ENCODE data around the gene LRRC47. TPM values are rescaled to one million over a fixed set of nuclear protein-coding genes. Genes with fewer than 3 reads are reported as not detected.
A peak's percentile ranks its signal among the peaks of the same experiment; 100 is the strongest.

The LRRC47 gene
- total and polyA plus RNA-seq, 2 of the 13 experiments (the other 11 are each of a cell fraction or from before 2014, with no cell fraction given): 18.3 to 52.5 TPM

- TF ChIP-seq SNAPC4 (CRISPR knock-in tag; IDR thresholded peaks at IDR 0.05): no peak
- TF ChIP-seq, protein P1, sequence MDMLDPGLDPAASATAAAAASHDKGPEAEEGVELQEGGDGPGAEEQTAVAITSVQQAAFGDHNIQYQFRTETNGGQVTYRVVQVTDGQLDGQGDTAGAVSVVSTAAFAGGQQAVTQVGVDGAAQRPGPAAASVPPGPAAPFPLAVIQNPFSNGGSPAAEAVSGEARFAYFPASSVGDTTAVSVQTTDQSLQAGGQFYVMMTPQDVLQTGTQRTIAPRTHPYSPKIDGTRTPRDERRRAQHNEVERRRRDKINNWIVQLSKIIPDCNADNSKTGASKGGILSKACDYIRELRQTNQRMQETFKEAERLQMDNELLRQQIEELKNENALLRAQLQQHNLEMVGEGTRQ (IDR thresholded peaks at IDR 0.05; ENCODE audit: low read depth, low read length): no peak
- TF ChIP-seq, protein P1 (CRISPR knock-in tag; IDR thresholded peaks at IDR 0.05; ENCODE audit: borderline replicate concordance): no peak
- no peak for TF ChIP-seq ZSCAN20 (CRISPR knock-in tag; IDR thresholded peaks at IDR 0.05; ENCODE audit: borderline replicate concordance)
- TF ChIP-seq, protein P2, sequence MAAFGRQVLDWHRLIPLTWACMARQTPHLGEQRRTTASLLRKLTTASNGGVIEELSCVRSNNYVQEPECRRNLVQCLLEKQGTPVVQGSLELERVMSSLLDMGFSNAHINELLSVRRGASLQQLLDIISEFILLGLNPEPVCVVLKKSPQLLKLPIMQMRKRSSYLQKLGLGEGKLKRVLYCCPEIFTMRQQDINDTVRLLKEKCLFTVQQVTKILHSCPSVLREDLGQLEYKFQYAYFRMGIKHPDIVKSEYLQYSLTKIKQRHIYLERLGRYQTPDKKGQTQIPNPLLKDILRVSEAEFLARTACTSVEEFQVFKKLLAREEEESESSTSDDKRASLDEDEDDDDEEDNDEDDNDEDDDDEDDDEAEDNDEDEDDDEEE (CRISPR knock-in tag; IDR thresholded peaks at IDR 0.05): no peak
- TF ChIP-seq ZFP62 (CRISPR knock-in tag; IDR thresholded peaks at IDR 0.05): no peak
- TF ChIP-seq BORCS8-MEF2B (CRISPR knock-in tag; IDR thresholded peaks at IDR 0.05): peak; percentile 59; the same call in 1 of the 2 replicates
- TF ChIP-seq, protein P3, sequence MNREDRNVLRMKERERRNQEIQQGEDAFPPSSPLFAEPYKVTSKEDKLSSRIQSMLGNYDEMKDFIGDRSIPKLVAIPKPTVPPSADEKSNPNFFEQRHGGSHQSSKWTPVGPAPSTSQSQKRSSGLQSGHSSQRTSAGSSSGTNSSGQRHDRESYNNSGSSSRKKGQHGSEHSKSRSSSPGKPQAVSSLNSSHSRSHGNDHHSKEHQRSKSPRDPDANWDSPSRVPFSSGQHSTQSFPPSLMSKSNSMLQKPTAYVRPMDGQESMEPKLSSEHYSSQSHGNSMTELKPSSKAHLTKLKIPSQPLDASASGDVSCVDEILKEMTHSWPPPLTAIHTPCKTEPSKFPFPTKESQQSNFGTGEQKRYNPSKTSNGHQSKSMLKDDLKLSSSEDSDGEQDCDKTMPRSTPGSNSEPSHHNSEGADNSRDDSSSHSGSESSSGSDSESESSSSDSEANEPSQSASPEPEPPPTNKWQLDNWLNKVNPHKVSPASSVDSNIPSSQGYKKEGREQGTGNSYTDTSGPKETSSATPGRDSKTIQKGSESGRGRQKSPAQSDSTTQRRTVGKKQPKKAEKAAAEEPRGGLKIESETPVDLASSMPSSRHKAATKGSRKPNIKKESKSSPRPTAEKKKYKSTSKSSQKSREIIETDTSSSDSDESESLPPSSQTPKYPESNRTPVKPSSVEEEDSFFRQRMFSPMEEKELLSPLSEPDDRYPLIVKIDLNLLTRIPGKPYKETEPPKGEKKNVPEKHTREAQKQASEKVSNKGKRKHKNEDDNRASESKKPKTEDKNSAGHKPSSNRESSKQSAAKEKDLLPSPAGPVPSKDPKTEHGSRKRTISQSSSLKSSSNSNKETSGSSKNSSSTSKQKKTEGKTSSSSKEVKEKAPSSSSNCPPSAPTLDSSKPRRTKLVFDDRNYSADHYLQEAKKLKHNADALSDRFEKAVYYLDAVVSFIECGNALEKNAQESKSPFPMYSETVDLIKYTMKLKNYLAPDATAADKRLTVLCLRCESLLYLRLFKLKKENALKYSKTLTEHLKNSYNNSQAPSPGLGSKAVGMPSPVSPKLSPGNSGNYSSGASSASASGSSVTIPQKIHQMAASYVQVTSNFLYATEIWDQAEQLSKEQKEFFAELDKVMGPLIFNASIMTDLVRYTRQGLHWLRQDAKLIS (CRISPR knock-in tag; IDR thresholded peaks at IDR 0.05): no peak; the same call in 1 of the 2 replicates
- peak; percentile 29; the same call in 1 of the 2 replicates for TF ChIP-seq ZNF564 (CRISPR knock-in tag; IDR thresholded peaks at IDR 0.05)
- TF ChIP-seq ZFP1 (CRISPR knock-in tag; IDR thresholded peaks at IDR 0.05): 0 out of 2 replicates have a peak, but pooled peaks have one; percentile 5
- no peak for TF ChIP-seq ZNF713 (CRISPR knock-in tag; IDR thresholded peaks at IDR 0.05)
- TF ChIP-seq NR3C1 (CRISPR knock-in tag; IDR thresholded peaks at IDR 0.05): no peak
- 0 out of 2 replicates have a peak, but pooled peaks have one; percentile 65 for TF ChIP-seq SNAI1 (CRISPR knock-in tag; IDR thresholded peaks at IDR 0.05; ENCODE audit: borderline replicate concordance)
- TF ChIP-seq NKX3-1 (CRISPR knock-in tag; IDR thresholded peaks at IDR 0.05): no peak
- TF ChIP-seq PAX8 (CRISPR knock-in tag; IDR thresholded peaks at IDR 0.05; ENCODE audit: borderline replicate concordance): no peak
- TF ChIP-seq NONO (IDR thresholded peaks at IDR 0.05): no peak
- 0 out of 2 replicates have a peak, but pooled peaks have one; percentile 46 for TF ChIP-seq NONO (CRISPR knock-in tag; conservative IDR thresholded peaks at IDR 0.05)
These were observed 24.9 kb downstream of the LRRC47 start (continued) for GRCh38 chr1:3771108-3772026.
